Stimulated activated CD4-positive, alpha-beta T cell treated with anti-CD3 and anti-CD28 coated beads, TNF-alpha, amount 100 ng/mL, for 24 hours (primary cell): Measurements from ENCODE around the gene NTPCR.
A peak's percentile ranks its signal among the peaks of the same experiment; 100 is the strongest.

ENCODE experiments used
- DNase-seq, 3 experiments: peaks; one replicate each; pipeline ENCODE4 v3.0.0-alpha.2; 2020; ENCODE audit warnings: low read depth in 3 of 3

NTPCR gene

GRCh38 chr1:232962761-232963745, 12.6 kb downstream of the NTPCR start:
- no peak for DNase-seq

- DNase-seq: no peak
These were observed 14.2 kb downstream of the NTPCR start for GRCh38 chr1:232964601-232965000.

GRCh38 chr1:232965124-232965911, 14.9 kb downstream of the NTPCR start:
- no peak for DNase-seq

- no peak for DNase-seq
These were observed 15.5 kb downstream of the NTPCR start for GRCh38 chr1:232965912-232966217.

GRCh38 chr1:232966663-232967062, 16.3 kb downstream of the NTPCR start:
- no peak for DNase-seq

GRCh38 chr1:232968391-232968790, 18.0 kb downstream of the NTPCR start:
- no peak for DNase-seq

GRCh38 chr1:232968965-232969364, 18.6 kb downstream of the NTPCR start:
- no peak for DNase-seq

GRCh38 chr1:232969799-232970198, 19.4 kb downstream of the NTPCR start:
- no peak for DNase-seq

GRCh38 chr1:232970508-232970907, 20.1 kb downstream of the NTPCR start:
- no peak for DNase-seq

- no peak for DNase-seq
These were observed 23.5 kb downstream of the NTPCR start for GRCh38 chr1:232973652-232974611.

GRCh38 chr1:232974971-232975370, 24.6 kb downstream of the NTPCR start:
- no peak for DNase-seq

GRCh38 chr1:232978091-232978634, 27.8 kb downstream of the NTPCR start:
- DNase-seq: peak in 1 of 3 experiments; percentile 5

GRCh38 chr1:232978815-232979214, 28.4 kb downstream of the NTPCR start:
- DNase-seq: no peak

- DNase-seq: no peak
These were observed 29.1 kb downstream of the NTPCR start for GRCh38 chr1:232979558-232979957.

- DNase-seq: no peak
These were observed 30.1 kb downstream of the NTPCR start for GRCh38 chr1:232980355-232980978.

- DNase-seq: no peak
These were observed 30.7 kb downstream of the NTPCR start for GRCh38 chr1:232980986-232981560.

GRCh38 chr1:232982238-232982944, 32.0 kb downstream of the NTPCR start:
- DNase-seq: no peak

- no peak for DNase-seq
These were observed 33.0 kb downstream of the NTPCR start for GRCh38 chr1:232983375-232983774.

- DNase-seq: no peak
These were observed 33.6 kb downstream of the NTPCR start for GRCh38 chr1:232983817-232984567.
